Fibroblast of pulmonary artery (primary cell): Measurements from ENCODE around the gene CLPSL2.

ENCODE experiments used
- DNase-seq: peaks from one replicate; pipeline ENCODE4 v3.0.0-alpha.2; 2010; ENCODE audit warnings: low read depth
- H3K4me3 ChIP-seq: replicated peaks from 2 replicates; pipeline ENCODE4 v1.5.1; 2011; ENCODE audit warnings: low read depth, mild to moderate bottlenecking, control low read depth, low read length, moderate library complexity
- TF ChIP-seq, protein P1 (sequence below): IDR thresholded peaks from 2 replicates; pipeline ENCODE4 v1.5.1; 2011; ENCODE audit warnings: mild to moderate bottlenecking, control low read depth, low read length, inconsistent platforms; ENCODE audit errors: missing control alignments

The CLPSL2 gene

DNA sequence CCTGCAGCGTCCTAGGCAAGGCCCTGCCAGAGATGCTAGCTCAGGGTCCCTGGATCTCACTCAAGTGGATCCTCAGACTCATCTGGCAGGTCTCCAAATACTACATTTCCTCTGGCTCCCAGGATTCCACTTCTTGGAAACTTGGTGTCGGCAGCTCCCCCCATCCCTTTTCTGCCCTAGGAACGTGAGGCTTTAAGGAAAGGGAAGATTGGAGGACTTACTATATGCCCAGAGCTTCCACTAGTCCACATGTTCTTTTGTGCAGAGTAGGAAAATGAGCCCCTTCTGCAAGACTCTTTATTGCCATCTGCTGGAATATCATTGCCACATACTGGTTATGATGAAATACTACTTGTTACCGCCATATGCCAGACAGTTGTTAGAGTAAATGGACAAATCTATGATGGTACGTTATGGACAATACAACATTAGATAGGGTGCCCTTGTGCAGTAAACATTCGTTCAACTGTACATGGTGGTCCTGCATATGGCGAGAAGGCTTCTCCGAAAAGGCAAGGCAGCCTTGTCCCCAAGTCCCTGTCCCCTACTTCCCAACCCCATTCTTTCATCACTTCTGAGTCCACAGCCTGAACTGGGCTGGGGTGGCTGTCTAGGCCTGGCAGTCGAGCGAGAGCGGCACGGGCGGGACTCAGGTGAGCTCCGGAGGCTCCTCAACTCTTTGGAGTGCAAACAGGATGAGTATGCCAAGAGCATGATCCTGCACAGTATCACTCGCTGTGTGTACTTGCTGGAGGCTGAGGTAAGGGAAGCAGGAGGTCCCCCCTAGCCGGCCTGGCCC, 38.8 kb upstream of the CLPSL2 start:
- peak; percentile 93 for DNase-seq
- H3K4me3 ChIP-seq, result no peak overlapping the region
- TF ChIP-seq, protein P1, sequence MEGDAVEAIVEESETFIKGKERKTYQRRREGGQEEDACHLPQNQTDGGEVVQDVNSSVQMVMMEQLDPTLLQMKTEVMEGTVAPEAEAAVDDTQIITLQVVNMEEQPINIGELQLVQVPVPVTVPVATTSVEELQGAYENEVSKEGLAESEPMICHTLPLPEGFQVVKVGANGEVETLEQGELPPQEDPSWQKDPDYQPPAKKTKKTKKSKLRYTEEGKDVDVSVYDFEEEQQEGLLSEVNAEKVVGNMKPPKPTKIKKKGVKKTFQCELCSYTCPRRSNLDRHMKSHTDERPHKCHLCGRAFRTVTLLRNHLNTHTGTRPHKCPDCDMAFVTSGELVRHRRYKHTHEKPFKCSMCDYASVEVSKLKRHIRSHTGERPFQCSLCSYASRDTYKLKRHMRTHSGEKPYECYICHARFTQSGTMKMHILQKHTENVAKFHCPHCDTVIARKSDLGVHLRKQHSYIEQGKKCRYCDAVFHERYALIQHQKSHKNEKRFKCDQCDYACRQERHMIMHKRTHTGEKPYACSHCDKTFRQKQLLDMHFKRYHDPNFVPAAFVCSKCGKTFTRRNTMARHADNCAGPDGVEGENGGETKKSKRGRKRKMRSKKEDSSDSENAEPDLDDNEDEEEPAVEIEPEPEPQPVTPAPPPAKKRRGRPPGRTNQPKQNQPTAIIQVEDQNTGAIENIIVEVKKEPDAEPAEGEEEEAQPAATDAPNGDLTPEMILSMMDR, result peak; percentile 89

- DNase-seq, result no peak
- TF ChIP-seq, protein P1, result no peak
- H3K4me3 ChIP-seq, result no peak overlapping the region
These were observed 36.5 kb upstream of the CLPSL2 start for GRCh38 chr6:35739645-35740524.

- TF ChIP-seq, protein P1, result no peak
- no peak overlapping the region for H3K4me3 ChIP-seq
- no peak for DNase-seq
These were observed 33.6 kb upstream of the CLPSL2 start for GRCh38 chr6:35742842-35743241.

DNA sequence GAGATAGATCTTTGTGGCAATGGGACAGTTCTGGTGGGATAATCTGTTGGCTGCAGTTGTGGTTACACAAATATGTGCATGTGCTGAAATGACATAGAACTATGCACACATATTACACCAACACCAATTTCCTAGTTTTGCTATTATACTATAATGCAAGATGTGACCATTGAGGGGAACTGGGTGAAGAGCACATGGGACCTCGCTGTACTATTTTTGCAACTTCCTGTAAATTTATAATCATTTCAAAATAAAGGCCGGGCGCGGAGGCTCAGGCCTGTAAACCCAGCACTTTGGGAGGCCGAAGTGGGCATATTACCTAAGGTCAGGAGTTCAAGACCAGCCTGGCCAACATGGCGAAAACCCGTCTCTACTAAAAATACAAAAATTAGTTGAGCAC, 30.9 kb upstream of the CLPSL2 start:
- TF ChIP-seq, protein P1, result no peak
- no peak for DNase-seq
- no peak overlapping the region for H3K4me3 ChIP-seq

DNA sequence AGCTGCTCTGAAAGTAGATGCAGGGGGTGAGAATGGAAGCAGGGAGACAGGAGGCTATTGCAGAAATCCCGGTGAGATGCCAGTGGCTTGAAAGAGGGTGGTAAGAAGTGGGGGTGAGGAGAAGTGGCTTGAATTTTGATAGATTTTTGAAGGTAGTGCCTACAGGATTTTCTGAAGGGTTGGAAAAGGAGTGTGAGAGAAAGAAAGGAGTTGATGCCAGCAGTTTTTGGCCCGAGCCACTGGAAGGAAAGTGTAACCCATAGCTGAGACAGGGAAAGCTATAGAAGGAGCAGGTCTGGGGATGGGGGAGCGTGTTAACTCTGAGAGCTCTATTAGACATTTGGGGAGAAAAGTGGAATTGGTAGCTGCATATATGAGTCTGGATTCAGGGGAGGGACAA, 29.9 kb upstream of the CLPSL2 start:
- H3K4me3 ChIP-seq, result no peak overlapping the region
- TF ChIP-seq, protein P1, result no peak
- DNase-seq, result no peak

DNA sequence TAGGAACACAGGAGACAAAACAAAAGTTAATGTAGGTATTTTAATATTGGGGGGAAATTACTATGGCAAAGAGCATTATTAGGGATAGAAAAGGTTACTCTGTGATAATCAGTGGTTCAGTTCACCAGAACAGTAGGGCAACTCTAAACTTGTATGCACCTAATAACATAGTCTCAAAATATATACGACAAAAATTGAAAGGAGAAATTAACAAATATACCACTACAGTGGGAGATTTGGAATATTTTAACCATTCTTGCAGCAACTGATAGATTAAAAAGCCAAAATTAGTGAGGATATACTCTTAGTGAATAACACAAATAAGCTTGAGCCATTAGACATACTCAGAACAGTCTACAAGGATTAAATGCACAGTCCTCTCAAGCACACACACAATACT, 28.5 kb upstream of the CLPSL2 start:
- TF ChIP-seq, protein P1, result no peak
- H3K4me3 ChIP-seq, result no peak overlapping the region
- no peak for DNase-seq
